ENCODE data around the gene CNN1. TPM values are rescaled to one million over a fixed set of nuclear protein-coding genes. Genes with fewer than 3 reads are reported as not detected.
A peak's percentile ranks its signal among the peaks of the same experiment; 100 is the strongest.

CNN1 gene
- total RNA-seq, 1 donor from 2014 or later, result not detected

DNA sequence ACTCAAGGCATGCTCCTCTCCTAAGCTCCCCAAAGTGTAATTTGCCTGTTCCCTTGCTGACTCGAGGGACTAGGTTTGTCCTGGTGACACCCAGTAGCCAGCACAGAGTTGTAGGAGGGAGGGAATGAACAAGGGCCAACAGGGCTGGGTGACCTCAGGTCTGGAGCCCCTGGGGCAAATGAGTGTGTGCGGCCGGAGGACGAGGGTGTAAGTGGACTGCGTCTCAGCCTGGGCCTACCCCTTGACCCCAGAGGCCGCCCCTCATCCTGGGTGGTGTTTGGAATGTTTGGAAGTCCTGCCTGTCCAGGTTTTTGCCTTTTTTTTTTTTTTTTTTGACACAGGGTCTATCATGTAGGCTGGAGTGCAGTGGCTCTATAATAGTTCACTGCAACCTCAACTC is 31.7 kb upstream of the CNN1 start:
- intact Hi-C loops (cut with micrococcal nuclease), result loop anchor here (5.0 kb wide), 1 partner anchor 545 kb away; the partner anchor contains the start of gene SMARCA4
- Mint-ChIP-seq H3K27ac (peak overlapping the region; percentile 97), H3K27me3 (no peaks in the 10 kb centered on the region), H3K4me1 (peaks cover 18% of the 10 kb centered on the region), H3K9me3 (no peaks in the 10 kb centered on the region), H3K36me3 (ENCODE audit: low read depth) (peaks cover 23% of the 10 kb centered on the region), H3K4me3 (peak overlapping the region; percentile 92)
- no peak for DNase-seq

- H3K27ac Mint-ChIP-seq, result peak overlapping the region; percentile 66
- no peaks in the 10 kb centered on the region for H3K9me3 Mint-ChIP-seq
- intact Hi-C loops (cut with micrococcal nuclease), result loop anchor here (5.0 kb wide), 1 partner anchor 545 kb away; the partner anchor contains the start of gene SMARCA4
- H3K4me3 Mint-ChIP-seq, result peak overlapping the region; percentile 92
- peaks cover 18% of the 10 kb centered on the region for H3K4me1 Mint-ChIP-seq
- no peak for DNase-seq
- peaks cover 23% of the 10 kb centered on the region for H3K36me3 Mint-ChIP-seq (ENCODE audit: low read depth)
- no peaks in the 10 kb centered on the region for H3K27me3 Mint-ChIP-seq
Observed at GRCh38 chr19:11507370-11508078, 31.1 kb upstream of the CNN1 start.

GRCh38 chr19:11510444-11510843 is 28.2 kb upstream of the CNN1 start:
- Mint-ChIP-seq H3K9me3 (no peaks in the 10 kb centered on the region), H3K4me3 (no peak overlapping the region), H3K27ac (no peak overlapping the region), H3K27me3 (no peaks in the 10 kb centered on the region), H3K4me1 (peaks cover 7% of the 10 kb centered on the region), H3K36me3 (ENCODE audit: low read depth) (peaks cover 16% of the 10 kb centered on the region)
- no peak for DNase-seq
- intact Hi-C loops (cut with micrococcal nuclease), result no loop called here

DNA sequence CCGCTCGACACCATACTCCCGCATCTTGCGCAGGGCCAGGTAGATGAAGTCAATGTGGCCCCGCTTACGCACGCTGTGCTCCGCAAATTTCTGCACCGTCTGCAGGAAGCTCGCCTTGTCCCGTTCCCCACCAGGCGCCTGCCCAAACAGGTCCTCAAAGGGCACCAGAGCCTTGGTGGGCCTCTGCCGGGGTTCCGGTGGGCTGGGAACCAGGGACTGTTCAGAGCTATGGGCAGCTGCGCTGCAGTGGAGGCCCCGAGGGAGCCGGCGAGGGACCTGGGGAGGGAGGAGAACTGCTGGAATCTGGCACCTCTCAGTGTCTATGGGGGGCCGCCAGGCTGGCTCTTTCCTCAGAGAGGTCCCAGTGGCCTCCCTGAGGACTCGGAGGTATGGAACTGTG is 24.7 kb upstream of the CNN1 start:
- H3K27ac Mint-ChIP-seq, result no peak overlapping the region
- no peaks in the 10 kb centered on the region for H3K9me3 Mint-ChIP-seq
- no peaks in the 10 kb centered on the region for H3K27me3 Mint-ChIP-seq
- no peak for DNase-seq
- H3K4me3 Mint-ChIP-seq, result no peak overlapping the region
- no peaks in the 10 kb centered on the region for H3K4me1 Mint-ChIP-seq
- intact Hi-C loops (cut with micrococcal nuclease), result no loop called here
- peaks cover 14% of the 10 kb centered on the region for H3K36me3 Mint-ChIP-seq (ENCODE audit: low read depth)

DNA sequence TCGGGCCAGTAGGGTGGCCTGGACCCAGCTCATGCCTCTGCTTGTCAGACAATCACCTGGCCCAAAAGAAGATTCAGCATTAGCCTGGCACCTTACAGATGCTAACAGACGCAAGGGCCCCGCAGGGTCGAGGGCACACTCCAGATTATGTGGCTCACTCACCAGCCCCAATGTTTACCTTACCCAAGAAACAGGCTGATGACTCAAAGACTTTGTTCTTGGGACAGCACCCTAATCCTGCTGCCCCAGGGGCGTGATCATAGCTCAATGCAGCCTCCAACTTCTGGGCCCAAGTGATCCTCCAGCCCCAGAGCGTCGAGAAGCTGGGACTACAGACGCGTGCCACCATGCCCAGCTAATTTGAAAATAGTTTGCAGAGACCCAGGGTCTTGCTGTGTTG is 19.5 kb upstream of the CNN1 start:
- DNase-seq, result no peak
- Mint-ChIP-seq H3K4me3 (no peak overlapping the region), H3K27me3 (no peaks in the 10 kb centered on the region), H3K36me3 (ENCODE audit: low read depth) (peaks cover 10% of the 10 kb centered on the region), H3K27ac (no peak overlapping the region), H3K9me3 (no peaks in the 10 kb centered on the region), H3K4me1 (peaks cover 2% of the 10 kb centered on the region)
- intact Hi-C loops (cut with micrococcal nuclease), result no loop called here

GRCh38 chr19:11528551-11529341 is 9.9 kb upstream of the CNN1 start, which contains the start of gene ECSIT:
Gene ECSIT (minus strand): TSS chr19:11529134. CDS start chr19:11519170, 9,964 bp downstream.
- Mint-ChIP-seq H3K27me3 (no peaks in the 10 kb centered on the region), H3K27ac (peak within 1 kb of the TSS; percentile 93), H3K4me3 (peak within 1 kb of the TSS; percentile 93), H3K36me3 (ENCODE audit: low read depth) (peaks cover 7% of the 10 kb centered on the region), H3K9me3 (no peaks in the 10 kb centered on the region), H3K4me1 (peaks cover 15% of the 10 kb centered on the region)
- peak; percentile 97 for DNase-seq
- intact Hi-C loops (cut with micrococcal nuclease), result loop anchor here (1.0 to 2.0 kb wide), 3 partner anchors 23 to 93 kb away; partner anchors contain the start of genes ELOF1, ODAD3, PRKCSH and ZNF653

DNA sequence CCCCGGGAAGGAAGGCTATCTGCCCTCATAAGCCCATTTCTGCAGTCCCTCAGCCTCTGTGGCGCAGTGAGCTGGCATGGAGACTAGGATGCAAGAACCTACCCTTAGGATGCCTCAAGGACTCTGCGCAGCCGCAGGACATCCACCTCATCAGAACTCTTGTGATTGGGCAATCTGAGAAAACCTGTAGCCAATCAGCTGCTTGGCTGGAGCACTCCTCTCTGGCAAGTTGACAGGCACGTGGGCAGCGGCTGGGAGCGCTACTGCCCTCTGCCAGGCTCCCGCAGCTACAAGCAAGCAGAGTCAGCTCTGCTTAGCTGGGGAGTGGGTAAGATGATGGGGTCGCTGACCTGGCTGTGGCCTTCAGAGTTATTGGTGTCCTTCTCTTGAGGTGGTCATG is 8.2 kb upstream of the CNN1 start:
- DNase-seq, result peak; percentile 78
- intact Hi-C loops (cut with micrococcal nuclease), result no loop called here
- Mint-ChIP-seq H3K27me3 (peaks cover 7% of the 10 kb centered on the region), H3K9me3 (no peaks in the 10 kb centered on the region), H3K27ac (no peak overlapping the region), H3K4me3 (no peak overlapping the region), H3K36me3 (ENCODE audit: low read depth) (peaks cover 7% of the 10 kb centered on the region), H3K4me1 (peaks cover 16% of the 10 kb centered on the region)

DNA sequence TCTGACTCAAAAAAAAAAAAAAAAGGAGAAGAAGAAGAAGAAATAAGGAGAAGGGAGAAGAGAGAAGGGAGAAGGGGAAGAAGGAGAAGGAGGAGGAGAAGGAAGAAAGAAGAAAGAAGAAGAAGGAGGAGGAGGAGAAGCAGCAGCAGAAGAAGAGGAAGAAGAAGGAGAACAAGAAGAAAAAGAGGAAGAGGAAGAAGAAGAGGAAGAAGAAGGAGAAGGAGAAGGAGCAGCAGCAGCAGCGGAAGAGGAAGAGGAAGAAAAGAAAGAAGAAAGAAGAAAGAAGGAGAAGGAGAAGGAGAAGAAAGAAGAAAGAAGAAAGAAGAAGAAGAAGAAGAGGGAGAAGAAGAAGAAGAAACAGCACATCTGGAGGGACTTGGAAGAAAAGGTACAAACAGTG is 4.1 kb upstream of the CNN1 start:
- Mint-ChIP-seq H3K27me3 (peaks cover 24% of the 10 kb centered on the region), H3K27ac (no peak overlapping the region), H3K4me1 (peaks cover 8% of the 10 kb centered on the region), H3K9me3 (no peaks in the 10 kb centered on the region), H3K4me3 (no peak overlapping the region), H3K36me3 (ENCODE audit: low read depth) (no peaks in the 10 kb centered on the region)
- no peak for DNase-seq
- intact Hi-C loops (cut with micrococcal nuclease), result no loop called here

GRCh38 chr19:11534948-11535347 is 3.7 kb upstream of the CNN1 start:
- Mint-ChIP-seq H3K9me3 (no peaks in the 10 kb centered on the region), H3K4me1 (peaks cover 8% of the 10 kb centered on the region), H3K27ac (no peak overlapping the region), H3K36me3 (ENCODE audit: low read depth) (no peaks in the 10 kb centered on the region), H3K4me3 (no peak overlapping the region), H3K27me3 (peaks cover 24% of the 10 kb centered on the region)
- DNase-seq, result no peak
- intact Hi-C loops (cut with micrococcal nuclease), result no loop called here

- Mint-ChIP-seq H3K36me3 (ENCODE audit: low read depth) (no peaks in the 10 kb centered on the region), H3K27me3 (peaks cover 29% of the 10 kb centered on the region), H3K4me3 (peak overlapping the region; percentile 67), H3K4me1 (peaks cover 8% of the 10 kb centered on the region), H3K9me3 (no peaks in the 10 kb centered on the region), H3K27ac (peak overlapping the region; percentile 45)
- DNase-seq, result peak; percentile 96
- intact Hi-C loops (cut with micrococcal nuclease), result loop anchor here (1.0 to 2.0 kb wide), 2 partner anchors 23 to 51 kb away; partner anchors contain the start of gene ELOF1
Observed at GRCh38 chr19:11535792-11536595, 2.7 kb upstream of the CNN1 start.

DNA sequence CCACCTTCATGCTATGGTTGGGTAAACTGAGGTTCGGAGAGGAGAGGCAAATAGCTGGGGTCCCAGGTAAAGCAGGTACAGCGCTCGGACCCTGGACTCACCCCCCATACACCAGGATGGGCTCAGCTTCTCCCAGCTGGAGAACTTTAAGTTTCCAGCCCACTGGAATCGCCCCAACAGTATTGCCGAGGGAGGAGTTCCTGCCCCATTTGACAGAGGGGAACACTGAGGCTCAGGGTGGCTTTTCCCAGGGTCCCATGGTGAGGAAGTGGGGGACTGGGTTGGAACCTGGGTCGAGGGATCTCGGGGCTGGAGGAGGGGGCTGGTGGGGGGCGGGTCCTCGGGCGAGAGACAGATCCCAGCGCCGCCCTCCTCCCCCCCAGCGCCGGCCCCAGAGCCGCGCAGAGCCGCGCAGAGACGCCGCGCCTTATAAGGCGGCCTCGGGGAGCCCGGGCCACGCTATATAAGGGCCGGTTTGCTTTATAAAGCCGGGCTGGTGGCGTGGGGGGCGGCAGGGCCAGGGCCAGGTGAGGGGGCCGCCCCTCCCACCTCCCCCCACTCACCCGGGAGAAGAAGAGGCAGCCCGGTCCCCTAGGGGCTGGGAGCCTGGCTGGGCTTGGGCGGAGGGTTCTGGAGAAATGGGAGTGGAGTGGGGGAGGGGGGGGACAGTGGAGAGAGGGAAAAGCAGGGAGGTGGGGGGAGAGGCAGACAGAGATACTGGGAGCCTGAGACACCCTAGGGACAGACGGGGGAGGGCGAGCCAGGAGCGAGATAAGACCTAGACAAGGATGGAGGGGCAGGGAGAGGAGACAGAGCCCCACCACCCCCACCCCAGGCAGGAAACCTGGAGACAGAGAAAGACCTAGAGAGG is 1.1 kb downstream of the CNN1 start:
- no peaks in the 10 kb centered on the region for H3K36me3 Mint-ChIP-seq (ENCODE audit: low read depth)
- no peak overlapping the region for H3K27ac Mint-ChIP-seq
- no peaks in the 10 kb centered on the region for H3K9me3 Mint-ChIP-seq
- no peak overlapping the region for H3K4me3 Mint-ChIP-seq
- peaks cover 5% of the 10 kb centered on the region for H3K4me1 Mint-ChIP-seq
- DNase-seq, result no peak
- H3K27me3 Mint-ChIP-seq, result peaks cover 24% of the 10 kb centered on the region
- intact Hi-C loops (cut with micrococcal nuclease), result no loop called here

- no peak for DNase-seq
- H3K36me3 Mint-ChIP-seq (ENCODE audit: low read depth), result no peaks in the 10 kb centered on the region
- H3K9me3 Mint-ChIP-seq, result no peaks in the 10 kb centered on the region
- intact Hi-C loops (cut with micrococcal nuclease), result no loop called here
- peaks cover 22% of the 10 kb centered on the region for H3K27me3 Mint-ChIP-seq
- peaks cover 2% of the 10 kb centered on the region for H3K4me1 Mint-ChIP-seq
- H3K27ac Mint-ChIP-seq, result no peak overlapping the region
- H3K4me3 Mint-ChIP-seq, result no peak overlapping the region
Observed at GRCh38 chr19:11540645-11541044, 2.0 kb downstream of the CNN1 start.

- Mint-ChIP-seq H3K36me3 (ENCODE audit: low read depth) (no peaks in the 10 kb centered on the region), H3K4me1 (no peaks in the 10 kb centered on the region), H3K27ac (no peak overlapping the region), H3K4me3 (no peak overlapping the region), H3K9me3 (no peaks in the 10 kb centered on the region), H3K27me3 (peaks cover 21% of the 10 kb centered on the region)
- intact Hi-C loops (cut with micrococcal nuclease), result no loop called here
- DNase-seq, result no peak
Observed at GRCh38 chr19:11541238-11541637, 2.6 kb downstream of the CNN1 start.
